ENCODE measurements around the gene CACNA1F. TPM values are rescaled to one million over a fixed set of nuclear protein-coding genes. Genes with fewer than 3 reads are reported as not detected.

CACNA1F gene
- total and polyA plus RNA-seq, 9 of the 15 experiments (the other 6 are each of a cell fraction or from before 2014, with no cell fraction given) = under 0.01 to 0.41 (median 0.03) TPM; not detected in 3

DNA sequence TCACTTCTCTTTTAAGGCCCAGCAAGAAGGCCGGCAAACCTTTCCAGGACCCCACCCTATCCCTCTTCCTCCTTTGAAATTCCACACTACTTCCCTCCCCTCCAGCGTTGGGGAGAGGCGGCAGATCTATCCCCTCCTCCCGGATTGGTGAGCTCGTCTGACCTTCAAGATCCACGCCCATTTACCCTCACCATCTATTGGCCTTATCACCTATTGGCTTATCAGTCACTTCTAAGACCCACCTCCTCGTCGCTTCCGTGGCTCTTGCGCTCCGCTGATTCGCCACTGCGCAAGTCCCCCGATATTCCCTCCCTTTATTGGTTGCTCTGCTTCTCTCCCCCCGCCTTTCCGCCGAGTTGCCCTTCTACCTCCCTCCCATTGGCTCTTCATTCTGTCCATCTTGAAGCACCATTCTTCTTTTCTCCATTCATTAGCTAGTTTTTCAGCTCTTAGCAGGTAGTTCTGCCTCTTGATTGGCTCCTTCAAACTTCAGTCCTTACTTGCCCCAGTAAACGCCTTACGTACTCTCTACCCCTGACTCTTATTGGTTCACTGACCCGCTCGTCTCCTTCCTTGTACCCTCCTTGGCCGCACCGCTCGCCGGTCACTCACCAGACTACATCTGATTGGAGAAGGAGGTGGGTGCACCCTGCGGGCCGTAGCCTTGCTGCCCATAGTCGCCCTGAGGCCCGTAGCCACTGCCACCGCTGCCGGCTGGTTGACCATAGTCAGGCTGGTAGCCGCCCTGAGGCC, 42.1 kb downstream of the CACNA1F start (continued):
- TF ChIP-seq JUN (IDR thresholded peaks at IDR 0.05; ENCODE audit: borderline replicate concordance, low read depth, low read length) = no peak
- TF ChIP-seq JUN (CRISPR knock-in tag; IDR thresholded peaks at IDR 0.05; ENCODE audit: borderline replicate concordance) = no peak
- TF ChIP-seq CTBP1 (IDR thresholded peaks at IDR 0.05; ENCODE audit: borderline replicate concordance) = peak; percentile 26; the same call in 1 of the 2 replicates

DNA sequence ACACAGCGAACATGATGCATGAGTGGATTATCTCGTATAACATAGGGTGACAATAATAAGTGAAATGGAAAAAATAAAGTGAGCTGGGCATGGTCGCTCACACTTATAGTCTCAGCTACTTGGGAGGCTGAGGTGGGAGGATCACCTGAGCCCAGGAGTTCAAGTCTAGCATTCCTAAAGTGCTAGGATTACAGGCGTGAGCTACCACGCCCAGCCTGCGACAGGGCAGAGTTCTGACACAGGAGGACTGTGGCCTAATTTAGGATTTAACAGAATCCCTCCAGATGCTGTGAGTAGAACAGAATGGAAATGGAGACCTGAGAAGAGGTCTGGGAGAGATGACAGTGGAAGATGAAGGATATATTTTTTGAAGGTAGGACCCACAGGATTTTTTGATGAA, 43.5 kb downstream of the CACNA1F start:
- BruUV-seq (replicated peaks) = no TSS peak
- no peak for FAIRE-seq

More for the DNA sequence above, 43.5 kb downstream of the CACNA1F start:
- H3K9me1 ChIP-seq (ENCODE audit: control insufficient read depth, insufficient read depth, low read length) = no peaks in the 10 kb centered on the region
- H3K4me2 ChIP-seq (ENCODE audit: insufficient read depth, low read length) = peak overlapping the region; percentile 80
- in situ Hi-C loops (cut with MboI) = no loop called here
- peaks cover 45 to 48% of the 10 kb centered on the region in 2 experiments for H3K4me1 ChIP-seq (replicated peaks in 1 of 2; ENCODE audit: control insufficient read depth in 2 of 2, insufficient read depth in 2 of 2, low read length in 2 of 2)
- POLR2A ChIA-PET = no interaction called here
- peaks cover 33% of the 10 kb centered on the region for H3K79me2 ChIP-seq (ENCODE audit: control insufficient read depth, insufficient read depth, low read length)
- no peak overlapping the region for H2AFZ ChIP-seq (ENCODE audit: low read depth, low read length)
- CTCF ChIA-PET (ENCODE audit: low intra/inter-chr PET ratio) = no interaction called here
- ATAC-seq (no peak), DNase-seq (ENCODE audit: extremely low read depth in 1 of 4, low spot score in 3 of 4) (no peak)
- no peaks in the 10 kb centered on the region for H3K27me3 ChIP-seq (ENCODE audit: control insufficient read depth in 2 of 2, insufficient read depth in 2 of 2, low read length in 2 of 2)
- no peaks in the 10 kb centered on the region for H3K9me3 ChIP-seq (replicated peaks; ENCODE audit: control insufficient read depth, insufficient read depth, low read depth, low read length)
- H3K27ac ChIP-seq (ENCODE audit: extremely low read depth, low read depth, low read length) = peak overlapping the region; percentile 60
- TF ChIP-seq ARID1B (IDR thresholded peaks at IDR 0.05) (0 out of 2 replicates have a peak, but pooled peaks have one; percentile 7), HNRNPK (IDR thresholded peaks at IDR 0.05; ENCODE audit: low read depth, low read length, poor library complexity, severe bottlenecking) (no peak)
- H3K9ac ChIP-seq (ENCODE audit: insufficient read depth in 1 of 2, low read depth in 2 of 2, low read length in 2 of 2) = peak overlapping the region; percentile 24 to 73; a peak in 3 of 4 replicates
- WGBS (ENCODE audit: insufficient coverage, low coverage, missing lambda C conversion rate) = 11% methylated on average over 6 of the region's 6 CpGs
- intact Hi-C loops (cut with micrococcal nuclease) = loop anchor here (2.0 to 5.0 kb wide), 2 partner anchors 42 to 93 kb away; no protein-coding TSS in a partner anchor
- H4K20me1 ChIP-seq (replicated peaks; ENCODE audit: control insufficient read depth, insufficient read depth, low read length) = no peaks in the 10 kb centered on the region
- no peaks in the 10 kb centered on the region for H3K36me3 ChIP-seq (ENCODE audit: control insufficient read depth, insufficient read depth, low read length)
- peak overlapping the region; percentile 51 for H3K4me3 ChIP-seq
